ENCODE data around the gene TRIAP1.

TRIAP1 gene

GRCh38 chr12:120425797-120426196 lies 20.4 kb downstream of the TRIAP1 start:
- DNase-seq = no peak

GRCh38 chr12:120422892-120423456 lies 23.2 kb downstream of the TRIAP1 start:
- DNase-seq = no peak

- DNase-seq = no peak
Measured at GRCh38 chr12:120421701-120422100, 24.5 kb downstream of the TRIAP1 start.

- DNase-seq = no peak
Measured at GRCh38 chr12:120417917-120418580, 28.1 kb downstream of the TRIAP1 start.

GRCh38 chr12:120416490-120417216 lies 29.5 kb downstream of the TRIAP1 start:
- DNase-seq = no peak

- DNase-seq = no peak
Measured at GRCh38 chr12:120413901-120414695, 32.1 kb downstream of the TRIAP1 start.

- DNase-seq = no peak
Measured at GRCh38 chr12:120412421-120412820, 33.8 kb downstream of the TRIAP1 start.

- DNase-seq = no peak
Measured at GRCh38 chr12:120408771-120409170, 37.4 kb downstream of the TRIAP1 start.

- no peak for DNase-seq
Measured at GRCh38 chr12:120406553-120406952, 39.6 kb downstream of the TRIAP1 start.

- DNase-seq = no peak
Measured at GRCh38 chr12:120406069-120406468, 40.1 kb downstream of the TRIAP1 start.

- DNase-seq = no peak
Measured at GRCh38 chr12:120404271-120404670, 41.9 kb downstream of the TRIAP1 start.

GRCh38 chr12:120403869-120404268 lies 42.3 kb downstream of the TRIAP1 start:
- DNase-seq = no peak

GRCh38 chr12:120402217-120402616 lies 44.0 kb downstream of the TRIAP1 start:
- no peak for DNase-seq

- no peak for DNase-seq
Measured at GRCh38 chr12:120399531-120399930, 46.7 kb downstream of the TRIAP1 start.

- DNase-seq = no peak
Measured at GRCh38 chr12:120397824-120398540, 48.2 kb downstream of the TRIAP1 start.

- no peak for DNase-seq
Measured at GRCh38 chr12:120394483-120395367, 51.5 kb downstream of the TRIAP1 start.

Data from activated CD4-positive, alpha-beta T cell treated with anti-CD3 and anti-CD28 coated beads, Interleukin-10, Interleukin-2, amounts not matched to agents 100 ng/mL and 50 ng/mL, durations not matched to agents 16 hours and 8 hours (primary cell).